Stimulated activated naive CD8-positive, alpha-beta T cell treated with anti-CD3 and anti-CD28 coated beads, Interleukin-15, Interleukin-2, amounts not matched to agents 100 U/mL and 50 U/mL, for 24 hours (primary cell): ENCODE measurements around the gene RARA.
"Not testable (repeated sequence)": the region's sequence is repeated elsewhere in the genome, so short reads cannot be mapped to it uniquely, and the experiment has no call there.

ENCODE experiments used
- ATAC-seq: fragments of 150-1000 bp; cut with Tn5 transposase; one replicate; pipeline ENCODE4 v1.10.0; 2021
- DNase-seq: peaks from one replicate; pipeline ENCODE4 v3.0.0; 2021

The RARA gene

GRCh38 chr17:40358323-40359038 lies 49.5 kb downstream of the RARA start:
- DNase-seq (peak; percentile 94), ATAC-seq (peak; percentile 54)

GRCh38 chr17:40360091-40360490 lies 51.1 kb downstream of the RARA start:
- DNase-seq (no peak), ATAC-seq (no peak)

DNA sequence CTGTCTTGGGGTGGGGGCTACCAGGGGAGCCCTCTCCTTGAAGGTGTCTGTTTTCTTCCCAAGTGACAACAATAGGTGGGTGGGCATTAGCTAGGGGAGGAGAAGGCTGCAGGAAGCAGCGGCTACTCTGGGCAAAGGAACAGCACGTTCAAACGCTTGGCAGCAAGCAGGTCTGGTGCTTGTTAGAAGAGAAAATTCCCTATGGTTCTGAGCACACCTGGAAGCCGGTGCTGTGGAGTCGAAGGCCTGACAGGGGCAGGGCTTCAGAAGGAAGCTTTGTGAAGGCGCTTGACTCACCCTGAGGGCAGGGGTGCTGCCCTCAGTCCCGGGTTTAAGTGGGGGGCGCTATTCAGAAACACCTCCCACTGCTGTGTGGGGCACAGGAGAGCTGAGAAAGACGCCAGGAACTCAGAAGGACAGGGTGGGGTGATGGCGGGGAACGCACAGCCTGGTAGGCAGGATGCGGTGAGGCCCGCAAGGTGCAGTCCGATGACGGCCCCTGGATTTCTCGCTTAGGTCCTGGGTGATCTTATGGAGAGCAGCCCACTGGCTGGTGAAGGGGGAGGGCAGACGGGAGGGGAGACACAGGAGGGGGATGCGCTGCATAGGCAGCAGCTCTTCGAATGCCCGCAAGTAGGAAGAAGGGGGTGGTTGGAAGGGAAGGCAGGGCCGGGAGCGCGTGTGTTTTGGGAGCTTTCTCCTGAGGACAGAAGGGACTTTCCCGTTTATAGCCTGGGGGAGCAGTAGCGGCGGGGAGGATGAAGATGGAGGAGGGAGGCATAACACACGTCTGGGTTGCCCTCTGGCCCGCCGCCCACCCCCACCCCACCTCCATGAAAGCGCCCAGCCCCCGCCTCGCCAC lies 52.3 kb downstream of the RARA start:
- DNase-seq (no peak), ATAC-seq (no peak)

GRCh38 chr17:40361925-40362695 lies 53.1 kb downstream of the RARA start:
- ATAC-seq (peak; percentile 7), DNase-seq (no peak)

- DNase-seq, result peak; percentile 91
- peak; percentile 91 for ATAC-seq
Observed at GRCh38 chr17:40362696-40363110, 53.7 kb downstream of the RARA start.

DNA sequence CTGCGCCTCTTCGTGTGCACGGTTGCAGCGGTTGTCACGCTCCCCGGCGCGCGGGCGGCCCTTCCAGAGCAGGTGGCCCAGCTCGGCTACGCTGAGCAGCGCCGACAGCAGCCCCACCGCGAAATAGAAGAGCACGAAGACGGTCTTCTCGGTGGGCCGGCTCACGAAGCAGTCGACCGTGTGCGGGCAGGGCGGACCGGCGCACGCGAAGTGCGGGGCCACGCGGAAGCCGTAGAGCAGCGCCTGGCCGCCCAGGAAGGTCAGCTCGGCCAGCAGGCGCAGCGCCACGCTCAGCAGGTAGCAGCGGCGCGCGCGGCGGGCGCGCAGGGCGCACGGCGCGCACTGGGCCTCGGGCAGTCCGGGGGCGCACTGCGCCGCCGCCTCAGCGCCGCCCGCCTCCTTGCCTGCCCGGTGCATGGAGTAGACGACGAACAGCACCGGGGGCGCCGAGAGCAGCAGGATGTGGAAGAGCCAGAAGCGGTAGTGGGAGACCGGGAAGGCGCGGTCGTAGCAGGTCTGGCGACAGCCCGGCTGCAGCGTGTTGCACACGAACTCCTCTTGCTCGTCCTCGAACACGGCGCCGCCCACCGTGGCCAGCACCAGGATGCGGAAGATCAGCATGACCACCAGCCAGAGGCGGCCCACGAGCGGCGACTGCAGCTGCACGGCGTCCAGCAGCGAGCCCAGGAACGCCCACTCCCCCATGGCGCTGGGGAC lies 54.3 kb downstream of the RARA start:
- DNase-seq, result peak; percentile 47
- ATAC-seq, result peak; percentile 20

DNA sequence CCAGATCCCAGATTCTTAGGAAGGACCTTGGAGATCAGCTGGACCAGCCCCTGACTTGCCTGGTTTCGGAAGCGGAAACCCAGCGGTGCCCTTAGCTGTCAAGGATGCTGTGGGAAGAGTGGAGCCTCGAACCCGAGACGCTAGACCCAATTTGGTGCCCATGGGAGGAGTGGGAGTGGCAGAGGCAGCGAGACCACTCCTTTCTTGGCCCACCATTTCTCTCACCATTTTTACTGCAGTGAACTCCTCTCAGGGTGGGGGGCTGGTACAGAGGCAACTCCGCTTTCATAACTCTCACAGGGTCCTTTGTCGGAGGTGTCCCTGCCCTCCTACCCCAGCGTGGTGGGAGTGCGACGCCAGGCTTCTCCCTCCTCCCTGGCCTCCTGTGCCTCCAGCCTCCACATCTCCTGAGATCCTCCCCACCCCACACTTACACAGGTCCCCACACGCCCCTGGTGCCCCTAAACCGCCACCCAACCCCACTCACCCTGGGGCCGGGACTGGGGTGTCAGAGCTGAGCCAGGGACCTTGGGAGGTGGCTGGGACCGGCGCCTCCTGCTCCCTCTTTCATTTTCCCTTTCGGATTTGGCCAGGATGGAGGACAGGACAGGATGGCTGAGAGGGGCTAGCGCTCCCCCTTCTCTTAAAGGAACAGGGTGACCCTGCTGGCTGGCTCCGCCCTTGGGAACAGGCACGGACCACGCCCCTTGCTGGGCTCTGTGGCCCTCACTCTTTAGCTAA lies 55.3 kb downstream of the RARA start, which contains the start of gene GJD3:
GJD3 (minus strand) TSS at position 617 of the 741 bp plus-strand sequence. CDS start 922 bp downstream, outside the sequence.
- no peak for DNase-seq
- ATAC-seq, result no peak

DNA sequence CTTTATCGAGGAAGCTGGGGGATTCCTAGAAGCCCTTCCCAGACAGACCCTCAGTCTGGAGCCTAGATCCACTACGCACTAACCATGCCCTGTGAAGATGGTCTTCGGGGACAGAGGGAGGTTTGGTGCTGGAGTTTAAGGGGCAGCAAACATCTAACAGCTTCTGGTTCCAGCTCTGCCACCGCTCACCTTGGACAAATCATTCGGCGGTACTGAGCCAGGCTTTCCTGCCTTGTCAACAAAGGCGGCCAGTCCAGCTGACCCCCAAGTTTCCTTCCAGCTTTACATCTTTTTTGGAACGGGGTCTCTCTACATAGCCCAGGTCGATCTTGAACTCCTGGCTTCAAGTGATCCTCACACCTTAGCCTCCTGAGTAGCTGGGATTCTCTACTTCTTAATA lies 55.9 kb downstream of the RARA start:
- no peak for ATAC-seq

GRCh38 chr17:40366076-40366860 lies 57.3 kb downstream of the RARA start:
- DNase-seq (no peak), ATAC-seq (no peak)

More for the DNA sequence above, 55.9 kb downstream of the RARA start:
- no peak for DNase-seq

DNA sequence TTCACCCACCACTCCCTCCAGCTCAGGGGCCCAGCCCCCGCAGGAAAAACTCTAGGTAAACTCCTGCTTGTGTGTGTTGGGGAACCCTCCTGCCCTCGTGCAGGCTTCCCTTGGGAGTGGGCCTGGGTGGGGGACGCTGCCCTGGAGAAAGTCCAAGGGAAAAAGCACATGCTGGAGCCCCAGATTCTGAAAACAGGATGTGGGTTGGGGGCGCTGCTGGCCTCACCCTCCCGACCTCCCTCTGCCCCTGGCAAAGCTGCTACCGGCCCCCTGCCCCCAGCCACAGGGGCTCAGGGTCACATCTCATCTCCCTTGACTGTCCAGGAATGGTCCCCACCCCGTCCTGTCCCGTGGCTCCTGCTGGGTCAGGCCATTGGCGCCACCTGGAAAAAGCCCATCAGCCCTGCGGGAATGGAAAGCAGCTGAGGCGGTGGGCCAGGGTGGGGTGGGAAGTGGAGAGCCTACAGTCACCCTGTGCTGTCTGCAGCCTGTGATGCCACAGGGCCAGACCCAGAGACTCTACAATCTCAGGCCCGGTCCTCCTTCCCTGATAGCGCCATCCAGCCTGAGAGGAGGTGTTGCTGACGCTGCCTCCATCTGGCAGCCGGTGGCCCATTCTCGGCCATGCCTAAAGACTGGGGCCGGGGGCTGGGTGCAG lies 58.0 kb downstream of the RARA start:
- no peak for DNase-seq
- ATAC-seq, result no peak

DNA sequence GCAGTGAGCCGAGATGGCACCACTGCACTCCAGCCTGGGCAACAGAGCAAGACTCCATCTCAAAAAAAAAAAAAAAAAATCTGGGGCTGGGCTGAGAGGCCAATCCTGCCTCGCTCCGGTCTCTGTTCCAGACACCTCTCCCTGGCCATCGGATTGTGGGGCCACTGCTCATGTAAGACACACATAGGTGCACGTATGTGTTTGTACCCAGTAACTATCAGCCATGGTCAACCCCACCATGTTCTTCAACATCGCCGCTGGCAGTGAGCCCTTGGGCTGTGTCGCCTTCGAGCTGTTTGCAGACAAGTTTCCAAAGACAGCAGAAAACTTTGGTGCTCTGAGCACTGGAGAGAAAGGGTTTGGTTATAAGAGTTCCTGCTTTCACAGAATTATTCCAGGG lies 58.7 kb downstream of the RARA start:
- ATAC-seq, DNase-seq: not testable (repeated sequence)

DNA sequence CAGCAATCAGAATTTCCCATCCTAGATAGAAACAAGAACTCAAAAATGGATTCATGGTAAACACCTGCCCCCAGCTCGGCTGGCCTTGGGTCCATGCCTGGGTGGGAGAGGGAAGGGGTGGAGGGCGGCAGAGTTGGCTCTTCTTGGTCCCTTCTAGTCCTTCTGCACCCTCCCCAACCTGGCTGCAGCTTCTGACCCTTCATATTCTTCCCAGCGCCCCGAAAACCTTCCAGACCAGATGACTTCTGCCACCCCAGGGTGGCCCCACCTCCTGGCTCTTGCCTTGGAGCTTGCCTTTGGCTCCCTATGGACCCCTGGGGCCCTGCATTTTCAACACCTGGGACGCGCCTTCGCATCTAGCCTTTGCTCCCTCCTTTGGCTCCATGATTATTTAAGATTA lies 60.9 kb downstream of the RARA start:
- ATAC-seq, result no peak
- DNase-seq, result no peak

DNA sequence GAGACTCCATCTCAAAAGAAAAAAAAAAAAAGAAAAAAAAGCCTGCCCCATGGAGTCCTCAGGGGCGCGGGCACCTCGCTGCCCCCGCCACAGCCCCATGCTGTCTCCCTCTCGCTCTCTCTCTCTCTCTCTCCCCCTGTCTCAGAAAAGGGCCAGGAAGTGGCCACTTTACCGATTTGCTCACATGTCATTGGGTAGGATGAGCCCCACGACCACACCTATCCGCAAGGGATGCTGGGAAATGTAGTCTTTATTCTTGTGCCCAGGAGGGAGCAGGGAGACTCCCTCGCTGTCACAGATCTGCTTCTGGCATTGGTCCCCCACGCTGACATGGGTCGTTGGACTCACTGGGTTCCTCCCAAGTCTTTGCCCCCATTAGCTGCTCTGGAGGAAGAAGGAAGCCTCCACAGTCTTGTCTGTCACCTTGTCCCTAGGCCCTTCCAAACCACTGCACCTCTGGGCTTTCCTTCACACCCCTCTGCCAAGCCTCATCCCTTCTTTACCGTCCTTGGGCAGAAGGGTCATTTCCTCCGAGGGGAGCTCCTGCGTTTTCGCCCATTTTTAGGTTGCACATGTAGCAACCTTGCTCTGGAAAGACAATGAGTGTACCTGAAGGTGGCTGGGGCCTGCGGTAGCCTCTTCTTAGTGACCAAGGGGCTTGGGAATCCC lies 62.4 kb downstream of the RARA start:
- ATAC-seq (peak; percentile 64), DNase-seq (no peak)

- DNase-seq, result no peak
- ATAC-seq, result no peak
Observed at GRCh38 chr17:40372031-40372430, 63.1 kb downstream of the RARA start.

DNA sequence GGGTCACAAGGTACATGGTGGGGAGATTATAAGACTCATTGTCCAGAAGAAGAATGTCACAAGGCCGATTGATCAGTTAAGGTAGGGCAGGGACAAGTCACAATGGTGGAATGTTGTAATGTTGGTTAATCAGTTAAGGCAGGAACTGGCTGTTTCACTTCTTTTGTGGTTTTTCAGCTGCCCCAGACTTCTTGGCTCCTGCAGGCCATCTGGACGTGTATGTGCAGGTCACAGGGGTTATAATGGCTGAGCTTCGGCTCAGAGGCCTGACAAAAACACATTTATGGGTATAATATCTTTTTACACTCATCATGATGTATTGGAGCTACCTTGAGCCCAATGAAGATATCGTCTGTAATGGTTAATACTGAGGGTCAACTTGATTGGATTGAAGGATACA lies 63.7 kb downstream of the RARA start:
- ATAC-seq, DNase-seq: not testable (repeated sequence)

- DNase-seq, result no peak
- peak; percentile 83 for ATAC-seq
Observed at GRCh38 chr17:40373324-40373723, 64.3 kb downstream of the RARA start.

DNA sequence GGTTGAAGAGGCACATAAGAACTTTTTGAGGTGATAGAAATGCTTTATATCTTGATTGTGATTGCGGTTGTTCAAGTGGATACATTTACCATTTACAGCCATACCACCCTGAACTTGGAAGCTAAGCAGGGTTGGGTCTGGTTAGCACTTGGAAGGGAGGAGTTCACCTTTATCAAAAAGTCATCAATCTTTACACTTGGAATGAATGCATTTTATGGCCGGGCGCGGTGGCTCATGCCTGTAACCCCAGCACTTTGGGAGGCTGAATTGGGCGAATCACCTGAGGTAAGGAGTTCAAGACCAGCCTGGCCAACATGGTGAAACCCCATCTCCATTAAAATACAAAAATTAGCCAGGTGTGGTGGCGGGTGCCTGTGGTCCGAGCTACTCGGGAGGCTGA lies 65.0 kb downstream of the RARA start:
- DNase-seq, result no peak

DNA sequence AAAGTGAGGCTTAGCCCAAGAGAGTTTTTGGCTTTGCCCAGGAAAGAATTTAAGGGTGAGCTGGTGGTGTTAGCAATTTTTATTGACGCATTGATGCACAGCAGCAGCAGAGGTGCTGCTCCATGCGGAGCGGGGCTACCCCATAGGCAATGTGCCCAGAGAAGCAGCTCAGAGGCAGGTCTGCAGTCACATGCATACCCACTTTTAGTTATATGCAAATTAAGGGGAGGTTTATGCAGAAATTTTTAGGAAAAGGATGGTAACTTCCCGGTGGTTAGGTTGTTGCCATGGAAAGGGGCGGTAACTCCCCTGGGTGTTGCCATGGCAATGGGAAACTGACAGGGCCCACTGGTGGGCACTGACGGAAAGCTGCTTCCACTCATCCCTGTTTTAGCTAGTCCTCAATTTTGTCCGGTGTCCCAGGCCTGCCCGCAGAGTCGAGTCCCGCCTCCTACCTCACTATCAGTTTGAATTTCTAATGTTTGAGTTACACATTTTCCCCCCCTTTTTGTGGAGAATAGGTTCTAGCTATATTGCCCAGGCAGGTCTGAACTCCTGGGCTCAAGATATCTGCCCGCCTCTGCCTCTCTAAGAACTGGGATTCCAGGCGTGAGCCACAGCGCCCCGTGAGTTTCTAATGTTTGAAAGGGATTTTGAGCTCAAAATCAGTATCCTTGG lies 66.0 kb downstream of the RARA start:
- no peak for DNase-seq
- ATAC-seq, result no peak

More for the DNA sequence above, 65.0 kb downstream of the RARA start:
- no peak for ATAC-seq
